ENCODE measurements around the gene CYB5RL.
"Not testable (repeated sequence)": the region's sequence is repeated elsewhere in the genome, so short reads cannot be mapped to it uniquely, and the experiment has no call there.

The CYB5RL gene, protein sequence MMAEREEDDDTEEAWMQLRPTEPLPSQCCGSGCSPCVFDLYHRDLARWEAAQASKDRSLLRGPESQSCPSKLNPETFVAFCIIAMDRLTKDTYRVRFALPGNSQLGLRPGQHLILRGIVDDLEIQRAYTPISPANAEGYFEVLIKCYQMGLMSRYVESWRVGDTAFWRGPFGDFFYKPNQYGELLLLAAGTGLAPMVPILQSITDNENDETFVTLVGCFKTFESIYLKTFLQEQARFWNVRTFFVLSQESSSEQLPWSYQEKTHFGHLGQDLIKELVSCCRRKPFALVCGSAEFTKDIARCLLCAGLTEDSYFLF

DNA sequence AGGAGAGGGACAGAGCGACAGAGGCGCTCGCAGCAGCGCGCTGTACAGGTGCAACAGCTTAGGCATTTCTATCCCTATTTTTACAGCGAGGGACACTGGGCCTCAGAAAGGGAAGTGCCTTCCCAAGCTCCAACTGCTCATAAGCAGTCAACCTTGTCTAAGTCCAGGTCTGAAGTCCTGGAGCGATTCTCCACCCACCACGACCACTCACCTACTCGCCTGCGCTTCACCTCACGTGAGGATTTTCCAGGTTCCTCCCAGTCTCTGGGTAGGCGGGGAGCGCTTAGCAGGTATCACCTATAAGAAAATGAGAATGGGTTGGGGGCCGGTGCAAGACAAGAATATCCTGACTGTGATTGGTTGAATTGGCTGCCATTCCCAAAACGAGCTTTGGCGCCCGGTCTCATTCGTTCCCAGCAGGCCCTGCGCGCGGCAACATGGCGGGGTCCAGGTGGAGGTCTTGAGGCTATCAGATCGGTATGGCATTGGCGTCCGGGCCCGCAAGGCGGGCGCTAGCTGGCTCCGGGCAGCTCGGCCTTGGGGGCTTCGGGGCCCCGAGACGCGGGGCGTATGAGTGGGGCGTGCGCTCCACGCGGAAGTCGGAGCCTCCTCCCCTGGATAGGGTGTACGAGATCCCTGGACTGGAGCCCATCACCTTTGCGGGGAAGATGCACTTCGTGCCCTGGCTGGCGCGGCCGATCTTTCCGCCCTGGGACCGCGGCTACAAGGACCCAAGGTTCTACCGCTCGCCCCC is at the start of gene CYB5RL, which contains the start of gene MRPL37:
Gene CYB5RL, minus strand, starts transcription at position 266 of the 754 bp plus-strand sequence. CDS start 4,414 bp downstream, outside the sequence.
Gene MRPL37, plus strand, starts transcription at position 403 of the 754 bp plus-strand sequence. Its CDS starts 77 bp downstream, at position 480.
- peak; percentile 78 to 88 (median 87) for DNase-seq (ENCODE audit: low read depth in 3 of 3)

DNA sequence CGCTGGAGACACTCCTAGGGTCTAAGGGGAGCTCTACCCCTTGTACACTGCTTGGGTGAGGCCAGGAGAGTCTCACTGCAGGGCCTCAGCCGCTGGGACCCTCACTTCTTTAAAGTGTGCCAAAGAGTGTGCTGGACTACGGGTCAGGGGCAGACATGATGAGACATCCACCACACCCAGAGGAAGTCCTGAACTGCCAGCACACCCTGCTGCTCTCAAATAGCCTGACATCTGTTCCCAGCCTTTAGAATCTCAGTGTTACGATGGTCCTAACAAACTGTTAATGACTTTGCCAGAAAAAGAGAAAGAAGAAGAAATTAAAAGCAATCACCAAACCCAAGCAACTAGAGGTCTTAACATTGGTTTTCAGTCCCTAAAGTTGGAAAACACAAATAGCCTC is 49.1 kb upstream of the CYB5RL start:
- DNase-seq (ENCODE audit: low read depth in 3 of 3), result no peak

DNA sequence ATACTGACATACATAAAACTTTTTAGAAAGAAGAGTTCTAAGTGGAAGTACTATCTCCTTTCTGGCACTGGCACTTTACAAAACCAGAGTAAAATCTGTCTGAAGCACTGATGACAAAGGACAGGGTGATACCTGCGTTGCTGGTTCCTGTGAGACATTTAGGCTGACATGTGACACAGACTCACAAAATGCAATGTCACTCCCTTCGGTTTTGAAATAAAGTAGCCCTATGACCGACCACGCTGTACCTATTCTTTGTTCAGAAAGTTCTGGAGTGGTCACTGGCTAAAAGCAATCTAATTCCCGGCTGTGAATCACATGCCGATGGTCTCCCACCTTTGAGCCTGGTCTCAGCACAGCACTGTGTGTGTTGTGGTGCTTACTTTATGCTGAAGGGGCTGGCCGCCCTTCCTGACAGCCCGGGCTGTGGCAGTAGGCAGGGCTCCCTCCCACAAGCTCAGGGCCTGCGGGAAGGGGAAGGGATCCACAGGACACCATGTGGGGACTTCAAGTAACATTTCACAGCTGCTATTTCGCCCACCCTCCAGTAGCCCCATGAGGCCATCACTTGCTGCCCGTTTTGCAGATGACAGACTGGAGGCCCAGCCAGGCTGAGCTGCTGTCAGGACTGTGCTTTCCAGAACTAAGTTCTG is 48.2 kb upstream of the CYB5RL start:
- no peak for DNase-seq (ENCODE audit: low read depth in 3 of 3)

DNA sequence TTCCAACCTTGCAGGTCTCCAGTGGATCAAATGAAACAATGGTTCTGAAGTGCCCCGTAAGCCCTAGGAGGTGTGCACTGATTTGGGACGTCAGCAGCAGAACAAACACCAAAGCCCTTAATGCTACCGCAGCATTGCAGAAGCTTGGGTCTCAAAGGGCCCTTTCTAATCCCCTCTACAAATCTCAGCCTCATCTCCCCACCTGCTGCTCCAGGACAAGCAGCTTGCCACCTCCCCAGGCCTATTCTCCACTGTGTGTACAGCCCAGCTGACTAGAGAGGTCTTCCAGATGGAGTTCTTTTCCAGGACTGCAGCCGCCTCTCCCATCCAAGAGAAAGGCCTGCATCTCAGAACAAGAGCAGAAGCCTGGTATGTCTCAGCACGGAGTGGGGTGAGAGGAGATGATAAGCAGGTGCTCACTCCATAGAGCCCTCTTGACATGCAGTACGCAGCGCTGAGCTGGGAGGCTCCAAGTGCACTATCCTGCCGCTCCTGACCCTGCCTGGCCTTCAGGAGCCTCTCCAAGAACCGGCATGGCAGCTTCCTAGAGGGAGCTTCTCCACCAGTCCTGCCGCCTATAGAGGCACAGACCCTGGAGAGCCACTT is 46.4 kb upstream of the CYB5RL start:
- no peak for DNase-seq (ENCODE audit: low read depth in 3 of 3)

DNA sequence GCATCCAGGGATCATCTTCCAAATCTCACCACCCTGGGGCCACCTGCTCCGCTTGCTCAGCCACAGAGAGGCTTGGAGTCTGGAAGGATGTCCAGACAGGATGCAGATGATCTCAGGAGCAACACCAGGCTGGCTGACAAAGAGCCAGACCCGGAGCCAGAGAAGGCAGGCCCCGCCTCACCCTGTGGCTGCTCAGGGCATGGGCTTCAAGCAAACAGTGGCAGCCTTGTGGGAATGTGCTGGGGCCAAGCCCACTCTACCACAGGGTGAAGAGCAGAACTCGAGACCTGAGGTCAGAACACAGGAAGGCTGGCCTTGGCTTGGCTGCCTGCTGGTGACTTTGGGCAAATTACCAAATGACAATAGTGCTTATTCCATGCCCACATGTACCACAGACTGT is 45.7 kb upstream of the CYB5RL start:
- no peak for DNase-seq (ENCODE audit: low read depth in 3 of 3)

DNA sequence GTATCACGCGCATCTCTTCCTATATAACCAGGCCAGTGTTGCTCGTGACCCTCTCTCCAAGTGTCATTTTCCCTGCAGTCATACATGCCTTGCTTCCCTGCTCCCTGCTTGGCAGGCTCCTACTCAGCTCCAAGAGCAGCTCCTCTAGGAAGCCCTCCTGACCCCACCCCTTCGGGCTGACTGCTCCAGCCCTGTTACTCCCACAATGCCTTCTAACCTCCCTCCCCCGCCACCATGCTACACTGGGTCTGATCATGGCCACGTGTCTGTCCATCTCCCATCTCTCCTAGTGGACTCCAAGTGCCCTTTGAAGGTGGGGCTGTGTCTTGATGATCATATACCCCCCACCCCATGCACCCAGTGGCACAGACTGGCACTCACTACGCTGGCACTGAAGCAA is 44.8 kb upstream of the CYB5RL start:
- no peak for DNase-seq (ENCODE audit: low read depth in 3 of 3)

DNA sequence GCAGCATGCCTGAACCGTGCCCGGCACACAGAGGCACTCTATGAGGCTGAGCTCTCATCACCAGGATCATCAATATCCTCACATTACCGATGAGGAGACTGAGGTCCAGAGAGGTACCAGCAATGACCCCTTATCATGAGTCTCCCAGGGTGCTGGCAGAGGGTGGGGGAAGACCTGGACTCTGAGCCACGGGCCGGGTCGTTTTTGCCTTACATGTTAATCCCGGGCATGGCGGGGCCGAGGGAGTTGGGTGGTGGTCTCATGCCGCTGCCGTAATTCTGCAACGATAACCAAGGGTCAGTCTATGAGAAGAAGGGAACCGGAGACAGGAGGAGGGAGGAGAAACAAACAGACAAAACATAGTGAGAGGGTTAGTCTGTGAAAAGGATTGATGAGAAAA is 43.2 kb upstream of the CYB5RL start:
- DNase-seq (ENCODE audit: low read depth in 3 of 3), result no peak

DNA sequence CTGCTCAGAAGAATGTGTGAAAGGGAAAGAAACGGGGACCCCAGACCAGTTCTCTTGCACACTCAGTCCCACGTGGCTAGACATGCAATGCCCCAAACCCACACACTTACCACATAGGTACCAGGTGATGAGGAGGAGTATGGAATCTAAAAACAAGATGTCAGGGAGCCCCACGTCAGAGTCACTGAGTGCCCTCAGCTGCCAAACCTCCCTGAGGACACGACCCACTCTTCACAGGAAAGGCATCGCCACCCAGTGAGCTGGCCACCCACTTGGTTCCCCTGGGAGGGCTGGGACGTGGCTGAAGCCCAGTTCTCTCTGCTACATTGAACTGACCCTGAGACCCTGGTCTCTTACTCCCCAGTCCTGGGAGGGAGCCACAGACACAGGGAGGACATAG is 41.5 kb upstream of the CYB5RL start:
- DNase-seq (ENCODE audit: low read depth in 3 of 3), result no peak

DNA sequence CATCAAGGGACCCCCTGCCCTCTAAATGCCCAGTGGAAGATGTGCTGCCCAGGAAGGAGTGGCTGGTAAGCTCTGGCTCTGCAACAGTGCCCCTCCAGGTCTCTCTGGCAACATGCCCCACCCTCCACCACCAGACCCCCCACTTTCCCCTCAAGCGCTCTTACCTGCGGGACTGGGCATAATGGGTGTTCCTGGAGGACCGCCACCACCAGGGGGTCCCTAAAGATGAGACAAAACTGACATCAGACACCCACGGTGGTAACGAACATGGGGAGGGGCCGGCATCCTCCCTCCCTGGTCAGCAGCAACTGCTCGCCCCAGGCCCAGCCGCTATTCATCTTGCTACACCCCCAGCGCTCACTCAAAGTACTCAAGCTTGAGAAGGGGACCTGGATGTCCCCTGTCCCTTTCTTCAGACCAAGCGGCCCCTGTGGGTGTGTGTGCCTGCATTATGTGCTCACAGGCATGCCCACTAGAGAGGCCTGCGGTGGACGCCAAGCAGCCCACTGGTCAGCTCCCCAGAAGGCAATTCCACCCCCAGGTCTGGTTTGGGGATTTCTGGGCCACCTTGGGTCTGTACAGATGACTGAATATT is 41.0 kb upstream of the CYB5RL start:
- DNase-seq (ENCODE audit: low read depth in 3 of 3), result no peak

DNA sequence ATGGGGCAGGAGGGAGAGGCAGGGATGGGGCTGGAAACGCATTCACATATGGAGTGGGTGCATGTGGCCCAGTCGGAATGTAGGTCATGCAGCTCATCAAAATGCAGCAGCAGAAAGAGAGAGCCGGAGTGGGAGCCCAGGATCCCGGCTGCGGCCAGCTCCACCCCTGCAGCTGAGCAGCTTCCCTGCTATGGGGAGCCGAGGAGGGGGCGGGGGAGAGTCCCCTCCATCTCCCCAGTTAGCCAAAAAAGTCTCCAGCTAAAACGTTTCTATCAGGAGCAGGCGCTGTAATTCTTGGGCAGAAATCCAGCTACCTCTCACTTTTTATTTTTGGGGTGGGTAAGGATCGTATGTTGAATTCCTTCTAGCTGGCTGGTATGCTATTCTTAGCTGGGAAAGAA is 39.8 kb upstream of the CYB5RL start:
- DNase-seq (ENCODE audit: low read depth in 3 of 3), result no peak

DNA sequence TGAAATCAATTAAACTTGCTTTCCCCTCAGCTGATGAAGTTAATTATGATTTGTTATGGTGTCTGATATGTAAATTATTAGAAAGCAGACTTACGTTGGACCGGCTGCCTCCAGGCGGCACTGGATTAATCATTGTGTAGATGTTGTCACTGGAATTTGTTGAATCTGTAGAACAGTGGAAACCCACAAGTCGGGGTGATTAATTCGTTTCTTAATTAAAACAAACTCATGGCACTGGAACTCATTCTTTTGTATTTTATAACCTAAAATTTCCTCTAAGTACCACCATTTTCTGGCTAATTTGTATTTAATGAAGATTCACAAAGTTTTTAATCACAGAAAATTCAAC is 39.2 kb upstream of the CYB5RL start:
- DNase-seq (ENCODE audit: low read depth in 3 of 3), result no peak

DNA sequence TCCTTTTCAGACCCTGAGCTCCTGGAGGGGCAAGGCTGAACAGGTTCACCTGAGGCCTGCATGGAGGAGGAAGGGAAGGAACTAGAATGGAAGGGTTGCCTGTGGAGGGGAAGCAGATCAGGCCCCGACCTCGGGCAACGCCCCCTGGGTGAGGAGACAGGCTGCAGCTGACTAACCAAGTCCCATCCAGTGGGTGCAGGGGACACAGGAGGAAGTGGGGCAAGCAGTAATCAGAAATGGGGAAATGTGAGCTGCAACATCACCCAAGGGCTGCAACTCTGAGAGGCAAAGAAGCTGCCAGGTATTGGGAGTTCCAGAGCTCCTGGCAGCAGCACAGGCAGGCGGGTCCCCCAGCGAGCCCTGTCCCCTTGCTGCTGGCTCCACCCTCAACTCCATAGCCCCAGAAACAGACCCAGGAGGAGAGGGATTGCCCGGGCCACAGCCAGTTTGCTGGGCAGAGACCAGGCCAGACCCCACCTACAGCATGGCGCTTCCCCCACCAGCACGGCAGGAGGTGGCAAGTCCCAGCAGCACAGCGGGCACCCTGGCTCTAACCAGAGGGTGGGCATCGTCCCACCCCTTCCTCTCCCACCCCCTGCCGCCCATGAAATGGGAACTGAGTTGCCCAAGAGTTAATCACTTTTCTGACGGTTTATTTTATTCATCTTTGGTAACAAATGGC is 38.7 kb upstream of the CYB5RL start:
- DNase-seq (ENCODE audit: low read depth in 3 of 3), result no peak

DNA sequence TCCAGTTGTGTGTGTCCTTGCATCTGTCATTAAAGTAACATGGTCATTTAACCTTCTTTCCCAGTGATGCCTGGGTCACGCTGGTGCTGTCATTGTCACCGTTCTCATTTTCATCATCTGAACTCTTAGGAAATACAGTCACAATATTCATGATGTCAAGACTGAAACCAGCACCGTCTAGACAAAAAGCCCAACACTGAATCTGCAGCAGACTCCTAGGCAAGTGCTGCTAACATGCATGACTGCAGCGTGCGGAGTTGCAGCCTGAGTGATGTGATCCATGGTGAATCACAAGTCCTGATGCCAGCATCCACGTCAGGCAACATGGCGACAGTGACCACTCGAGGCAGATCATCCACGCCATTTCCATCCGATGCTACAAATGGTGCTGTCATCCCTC is 37.8 kb upstream of the CYB5RL start:
- no peak for DNase-seq (ENCODE audit: low read depth in 3 of 3)

DNA sequence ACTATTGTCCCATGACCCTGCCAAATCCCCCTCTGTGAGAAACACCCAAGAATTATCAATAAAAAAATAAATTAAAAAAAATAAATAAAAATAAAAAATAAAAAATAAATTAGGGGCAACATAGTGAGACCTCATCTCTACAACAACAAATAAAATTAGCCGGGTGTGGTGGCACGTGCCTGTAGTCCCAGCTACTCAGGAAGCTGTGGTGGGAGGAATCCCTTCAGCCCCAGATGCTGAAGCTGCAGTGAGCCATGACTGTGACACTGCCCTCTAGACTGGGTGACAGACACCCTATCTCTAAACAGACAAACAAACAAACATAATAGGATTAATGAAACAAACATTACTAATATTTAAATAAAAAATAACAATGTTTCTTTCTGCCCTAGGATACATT is 34.5 kb upstream of the CYB5RL start:
- DNase-seq (ENCODE audit: low read depth in 3 of 3), result no peak

DNA sequence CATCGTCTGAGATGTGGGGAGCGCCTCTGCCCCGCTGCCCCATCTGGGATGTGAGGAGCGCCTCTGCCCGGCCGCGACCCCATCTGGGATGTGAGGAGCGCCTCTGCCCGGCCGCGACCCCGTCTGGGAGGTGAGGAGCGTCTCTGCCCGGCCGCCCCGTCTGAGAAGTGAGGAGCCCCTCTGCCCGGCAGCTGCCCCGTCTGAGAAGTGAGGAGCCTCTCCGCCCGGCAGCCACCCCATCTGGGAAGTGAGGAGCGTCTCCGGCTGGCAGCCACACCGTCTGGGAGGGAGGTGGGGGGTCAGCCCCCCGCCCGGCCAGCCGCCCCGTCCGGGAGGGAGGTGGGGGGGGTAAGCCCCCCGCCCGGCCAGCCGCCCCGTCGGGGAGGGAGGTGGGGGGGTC is 33.4 kb upstream of the CYB5RL start:
- not testable (repeated sequence) for DNase-seq (ENCODE audit: low read depth in 3 of 3)

DNA sequence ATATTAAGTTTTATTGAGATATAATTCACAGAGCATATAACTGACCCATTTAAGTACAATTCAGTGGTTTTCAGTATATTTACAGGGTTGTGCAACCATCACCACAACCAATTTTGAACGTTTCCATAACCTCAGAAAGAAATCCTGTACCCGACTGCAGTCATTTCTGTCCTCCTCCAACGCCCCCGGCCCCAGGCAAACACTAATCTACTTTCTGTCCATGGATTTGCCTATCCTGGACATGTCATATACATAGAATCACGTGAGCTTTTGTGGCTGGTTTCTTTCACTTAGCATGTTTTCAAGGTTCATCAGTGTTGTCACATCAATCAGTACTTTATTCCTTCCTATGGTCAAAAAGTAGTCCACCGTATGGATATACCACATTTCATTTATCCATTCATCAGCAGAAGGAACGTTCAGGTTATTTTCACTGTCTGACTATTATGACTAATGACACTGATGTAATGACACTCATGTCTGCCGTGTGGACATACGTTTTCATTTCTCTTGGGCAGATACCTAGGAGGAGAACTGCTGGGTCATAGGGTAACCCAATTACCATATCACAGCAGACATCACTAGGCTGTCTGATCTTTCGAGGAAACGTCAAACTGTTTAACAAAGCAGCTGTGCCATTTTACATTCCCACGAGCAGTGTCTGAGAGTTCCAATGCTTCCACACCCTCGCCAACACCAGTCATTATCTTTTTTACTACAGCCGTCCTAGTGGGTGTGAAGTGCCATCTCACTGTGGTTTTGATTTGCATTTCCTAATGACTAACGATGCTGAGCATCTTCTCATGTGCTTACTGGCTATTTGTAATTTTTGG is 30.9 kb upstream of the CYB5RL start:
- peak in 2 of 3 experiments; percentile 27 to 28 for DNase-seq (ENCODE audit: low read depth in 3 of 3)

DNA sequence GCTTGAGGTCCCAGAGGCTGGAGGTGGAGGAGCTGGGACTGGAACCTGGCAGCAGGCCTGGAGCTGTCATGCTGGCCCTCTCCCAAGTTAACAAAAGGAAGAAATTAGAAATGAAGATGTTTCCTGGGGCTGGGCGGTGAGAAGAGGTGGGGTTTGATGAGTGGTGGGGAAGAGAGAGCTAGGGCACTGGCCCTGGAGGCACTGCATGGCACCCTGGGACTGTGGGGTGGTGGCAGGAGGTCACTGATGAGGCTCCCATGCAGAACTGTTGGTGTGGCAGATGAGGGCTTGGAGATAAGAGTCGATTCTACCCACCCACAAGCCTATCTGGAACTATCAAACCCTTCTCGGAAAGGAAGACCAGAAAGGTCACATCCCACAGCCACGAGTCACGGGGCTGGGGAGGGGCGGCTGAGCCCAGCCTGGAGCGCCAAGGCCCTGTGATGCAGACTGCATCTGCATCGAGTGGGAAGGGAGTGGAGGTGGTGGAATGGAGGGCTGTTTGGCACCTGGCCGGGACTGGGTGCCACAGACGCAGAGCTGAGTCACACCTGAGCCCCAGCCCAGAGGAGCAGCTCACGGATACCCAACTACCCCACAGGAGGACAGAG is 29.6 kb upstream of the CYB5RL start:
- peak in 2 of 3 experiments; percentile 0 to 19 for DNase-seq (ENCODE audit: low read depth in 3 of 3)

DNA sequence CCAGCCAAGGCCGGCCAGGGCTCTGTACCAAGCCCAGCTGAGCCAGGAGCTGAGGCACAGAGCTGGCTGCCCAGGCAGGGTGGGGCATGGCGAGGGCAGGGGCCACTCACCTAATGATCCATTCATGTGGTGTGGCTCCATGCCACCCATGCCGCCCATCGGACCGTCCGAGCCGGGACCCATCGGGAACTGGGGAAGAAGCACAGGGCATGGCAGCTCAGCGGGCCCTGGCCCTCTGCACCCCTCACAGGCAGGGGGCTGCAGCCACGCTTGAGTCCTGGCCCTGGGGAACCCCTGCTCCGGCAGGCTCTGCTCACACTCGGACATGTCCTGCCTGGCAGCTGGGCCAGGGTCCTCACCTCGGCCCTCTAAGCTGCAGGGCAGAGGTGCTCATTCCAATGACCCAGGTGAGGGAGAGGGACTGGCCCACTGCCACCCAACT is 28.8 kb upstream of the CYB5RL start:
- DNase-seq (ENCODE audit: low read depth in 3 of 3), result no peak

DNA sequence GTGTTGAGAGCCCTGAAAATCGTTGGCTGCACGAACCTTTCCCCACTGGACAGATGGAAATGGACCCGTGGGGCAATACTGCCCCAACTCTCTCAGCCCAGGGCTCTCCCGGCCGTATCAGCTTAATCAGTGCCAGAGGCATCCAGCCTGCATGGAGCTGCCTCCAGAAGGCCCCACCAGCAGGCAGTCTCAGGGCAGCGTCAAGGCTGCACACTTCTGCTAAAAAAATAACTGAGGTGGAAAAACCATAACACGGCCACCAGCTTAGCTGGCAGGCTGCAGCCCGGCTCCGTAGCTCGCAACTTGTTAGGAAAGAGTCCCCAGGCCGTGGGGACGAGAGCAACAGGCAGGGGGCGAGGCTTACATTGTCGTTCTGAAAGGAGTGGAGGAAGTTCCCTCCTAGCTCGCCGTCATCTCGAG is 28.1 kb upstream of the CYB5RL start:
- no peak for DNase-seq (ENCODE audit: low read depth in 3 of 3)

DNA sequence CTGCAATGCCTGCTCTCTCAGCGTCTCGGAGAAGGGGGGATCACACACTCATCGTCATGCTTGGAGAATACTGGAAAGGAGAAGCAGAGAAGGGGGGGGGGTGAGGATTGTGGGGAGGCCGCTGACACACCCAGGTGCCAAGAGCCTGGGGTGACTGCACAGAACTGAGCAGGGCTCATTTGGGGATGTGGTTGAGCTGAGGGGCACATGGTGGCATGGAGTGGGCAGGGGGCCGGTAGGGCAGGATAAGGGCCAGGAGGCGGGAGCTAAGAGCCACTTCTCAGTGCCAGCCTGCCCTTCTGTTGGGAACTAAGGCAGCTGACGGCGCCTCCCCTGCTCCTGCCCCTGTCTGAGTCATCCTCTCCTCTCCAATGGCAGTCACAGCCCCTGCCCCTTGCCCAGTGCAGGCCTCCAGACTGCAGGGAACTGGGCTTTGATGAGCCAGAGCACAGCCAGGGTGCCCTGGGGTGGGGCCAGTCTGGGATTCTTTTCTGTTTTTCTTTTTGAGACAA is 27.3 kb upstream of the CYB5RL start:
- DNase-seq (ENCODE audit: low read depth in 3 of 3), result no peak
